ENCODE measurements around the gene ZBTB16.

- no peak for TF ChIP-seq CTCF (IDR thresholded peaks at IDR 0.05; ENCODE audit: low read depth, low read length)
- no peak for TF ChIP-seq MYC (IDR thresholded peaks at IDR 0.05; ENCODE audit: low read depth, low read length)
Observed at GRCh38 chr11:114251815-114252337, 192.4 kb downstream of the ZBTB16 start.

All from NB4 (cell line).